Lower leg skin (tissue), 3 donors: ENCODE measurements around the gene MOCS1.

Source experiments
- POLR2A ChIP-seq, 2 donors: fragments of 450-650 bp; IDR thresholded peaks; one replicate each; pipeline ENCODE4 v1.6.1; 2016 to 2017; ENCODE audit warnings: antibody characterized with exemption in 2 of 2, mild to moderate bottlenecking in 1 of 2, moderate library complexity in 1 of 2
- TF ChIP-seq, protein P1 (sequence below), 3 donors: fragments of 450-650 bp; IDR thresholded peaks; one replicate each; pipeline ENCODE4 v1.5.1; 2016; ENCODE audit warnings: antibody characterized with exemption in 3 of 3, mild to moderate bottlenecking in 3 of 3, moderate library complexity in 2 of 3

DNA sequence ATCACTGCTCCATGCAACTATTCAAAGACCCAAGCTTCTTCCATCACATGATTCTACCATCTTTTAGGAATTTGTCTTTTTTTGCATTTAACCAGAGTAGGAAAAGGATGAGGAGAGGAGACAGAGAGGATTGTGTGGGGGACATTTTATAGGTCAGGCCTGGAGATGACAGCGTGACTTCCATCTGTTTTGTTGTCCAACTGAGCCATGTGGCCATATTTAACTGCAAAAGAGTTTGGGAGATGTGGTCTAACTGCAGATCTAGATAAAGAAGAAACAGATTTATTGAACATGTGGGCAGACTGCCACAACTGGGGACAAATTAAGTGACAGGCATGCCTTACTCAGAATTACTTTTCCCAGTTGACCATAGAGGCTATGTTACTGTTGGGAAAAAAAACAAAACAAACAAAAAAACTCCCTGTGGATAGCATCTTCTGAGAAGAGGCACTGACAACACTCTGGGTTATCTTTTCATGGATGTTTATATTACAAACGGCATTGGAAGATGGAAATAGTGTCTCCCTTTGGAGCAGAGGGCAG is 18.9 kb upstream of the MOCS1 start:
- TF ChIP-seq, protein P1, sequence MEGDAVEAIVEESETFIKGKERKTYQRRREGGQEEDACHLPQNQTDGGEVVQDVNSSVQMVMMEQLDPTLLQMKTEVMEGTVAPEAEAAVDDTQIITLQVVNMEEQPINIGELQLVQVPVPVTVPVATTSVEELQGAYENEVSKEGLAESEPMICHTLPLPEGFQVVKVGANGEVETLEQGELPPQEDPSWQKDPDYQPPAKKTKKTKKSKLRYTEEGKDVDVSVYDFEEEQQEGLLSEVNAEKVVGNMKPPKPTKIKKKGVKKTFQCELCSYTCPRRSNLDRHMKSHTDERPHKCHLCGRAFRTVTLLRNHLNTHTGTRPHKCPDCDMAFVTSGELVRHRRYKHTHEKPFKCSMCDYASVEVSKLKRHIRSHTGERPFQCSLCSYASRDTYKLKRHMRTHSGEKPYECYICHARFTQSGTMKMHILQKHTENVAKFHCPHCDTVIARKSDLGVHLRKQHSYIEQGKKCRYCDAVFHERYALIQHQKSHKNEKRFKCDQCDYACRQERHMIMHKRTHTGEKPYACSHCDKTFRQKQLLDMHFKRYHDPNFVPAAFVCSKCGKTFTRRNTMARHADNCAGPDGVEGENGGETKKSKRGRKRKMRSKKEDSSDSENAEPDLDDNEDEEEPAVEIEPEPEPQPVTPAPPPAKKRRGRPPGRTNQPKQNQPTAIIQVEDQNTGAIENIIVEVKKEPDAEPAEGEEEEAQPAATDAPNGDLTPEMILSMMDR (IDR thresholded peaks at IDR 0.05): no peak
- no peak for TF ChIP-seq POLR2A (IDR thresholded peaks at IDR 0.05)
